K562 (cell line): ENCODE measurements around the gene MAD2L1BP. TPM values are rescaled to one million over a fixed set of nuclear protein-coding genes. Genes with fewer than 3 reads are reported as not detected.

Experiments used
- BCOR ChIP-seq: fragments of 450-650 bp; IDR thresholded peaks from 2 replicates; pipeline ENCODE4 v1.6.1; 2016
- CHAMP1 ChIP-seq: fragments of 450-650 bp; IDR thresholded peaks from 2 replicates; pipeline ENCODE4 v1.6.1; 2016; ENCODE audit warnings: mild to moderate bottlenecking
- DDX20 ChIP-seq: fragments of 450-650 bp; IDR thresholded peaks from 2 replicates; pipeline ENCODE4 v1.6.1; 2016; ENCODE audit warnings: missing genetic modification characterization, low read depth, mild to moderate bottlenecking, missing compliant biosample characterization, moderate library complexity
- DIDO1 ChIP-seq: fragments of 450-650 bp; IDR thresholded peaks from 2 replicates; pipeline ENCODE4 v1.6.1; 2016; ENCODE audit warnings: low read depth, missing biosample characterization, missing genetic modification characterization
- DMBX1 ChIP-seq: fragments of 250-450 bp; sonication (Bioruptor Pico); IDR thresholded peaks from 2 replicates; pipeline ENCODE4 v1.8.0; 2022; ENCODE audit warnings: inconsistent platforms, mild to moderate bottlenecking, moderate library complexity, borderline replicate concordance
- EGR1 ChIP-seq: fragments of 450-650 bp; conservative IDR thresholded peaks from 2 replicates; pipeline ENCODE4 v1.6.1; 2017; ENCODE audit warnings: mild to moderate bottlenecking
- ERF ChIP-seq: fragments of 450-650 bp; formaldehyde crosslinking; IDR thresholded peaks from 2 replicates; pipeline ENCODE4 v1.4.0; 2020; ENCODE audit warnings: mild to moderate bottlenecking, mixed read lengths
- KLF6 ChIP-seq: fragments of 250-450 bp; sonication (Bioruptor Pico); IDR thresholded peaks from 2 replicates; pipeline ENCODE4 v1.4.0; 2020; ENCODE audit warnings: mild to moderate bottlenecking, moderate library complexity, borderline replicate concordance
- LCOR ChIP-seq: sonication (generic); formaldehyde crosslinking; IDR thresholded peaks from 2 replicates; pipeline ENCODE4 v1.8.0; 2022; ENCODE audit warnings: mild to moderate bottlenecking, missing genetic modification reagents
- MEF2A ChIP-seq: IDR thresholded peaks from 2 replicates; pipeline ENCODE4 v1.6.1; 2011; ENCODE audit warnings: low read depth, mild to moderate bottlenecking, low read length, moderate library complexity; ENCODE audit not compliant: control insufficient read depth
- POLR2AphosphoS5 ChIP-seq: IDR thresholded peaks from 2 replicates; pipeline ENCODE4 v1.6.1; 2011; ENCODE audit warnings: mild to moderate bottlenecking, low read depth, low read length, moderate library complexity; ENCODE audit not compliant: control insufficient read depth, insufficient read depth
- PURB ChIP-seq: sonication (generic); formaldehyde crosslinking; IDR thresholded peaks from 2 replicates; pipeline ENCODE4 v1.9.0; 2021; ENCODE audit warnings: low read depth, mild to moderate bottlenecking, missing genetic modification reagents
- RBFOX2 ChIP-seq: fragments of 200-400 bp; formaldehyde crosslinking; IDR thresholded peaks from 2 replicates; pipeline ENCODE4 v1.6.1; 2017; ENCODE audit warnings: low read depth, mild to moderate bottlenecking, low read length, moderate library complexity
- SFPQ ChIP-seq: fragments of 200-400 bp; formaldehyde crosslinking; IDR thresholded peaks from 2 replicates; pipeline ENCODE4 v1.6.1; 2017; ENCODE audit warnings: mild to moderate bottlenecking, low read depth, low read length, moderate library complexity
- SMARCA5 ChIP-seq: fragments of 450-650 bp; IDR thresholded peaks from 2 replicates; pipeline ENCODE4 v1.6.1; 2016
- TAF1 ChIP-seq: IDR thresholded peaks from 2 replicates; pipeline ENCODE4 v1.6.1; 2011; ENCODE audit warnings: mild to moderate bottlenecking, low read length, moderate library complexity; ENCODE audit not compliant: insufficient read depth, control insufficient read depth, severe bottlenecking; ENCODE audit errors: extremely low read depth
- TGIF2 ChIP-seq: sonication (generic); formaldehyde crosslinking; IDR thresholded peaks from 2 replicates; pipeline ENCODE4 v1.8.1; 2022; ENCODE audit warnings: mild to moderate bottlenecking, missing genetic modification reagents, moderate library complexity
- ZC3H8 ChIP-seq: fragments of 450-650 bp; IDR thresholded peaks from 2 replicates; pipeline ENCODE4 v1.6.1; 2017
- ZNF197 ChIP-seq: fragments of 200-800 bp; sonication (Bioruptor generic); IDR thresholded peaks from 2 replicates; pipeline ENCODE4 v1.6.1; 2016; ENCODE audit warnings: low read depth, missing genetic modification characterization, missing compliant biosample characterization
- ZNF354B ChIP-seq: fragments of 250-450 bp; sonication (Bioruptor Pico); IDR thresholded peaks from 2 replicates; pipeline ENCODE4 v1.4.0; 2020
- ZNF740 ChIP-seq, 3 experiments: fragments of 200-800 bp in 1 of 3; sonication (Bioruptor generic) in 1 of 3; sonication (generic) in 1 of 3; formaldehyde crosslinking in 1 of 3; IDR thresholded peaks; 2 replicates each; pipeline versions ENCODE4 v1.6.1 to v1.8.0; 2016 to 2022; ENCODE audit warnings: mild to moderate bottlenecking in 2 of 3, missing compliant biosample characterization in 2 of 3, missing genetic modification characterization in 2 of 3, missing genetic modification reagents in 1 of 3
- ZNF780A ChIP-seq: fragments of 250-450 bp; sonication (Bioruptor Pico); IDR thresholded peaks from 2 replicates; pipeline ENCODE4 v1.5.0; 2021; ENCODE audit warnings: mild to moderate bottlenecking
- polyA plus RNA-seq, 8 experiments: library from polyadenylated mRNA; depleted of rRNA in 4 of 8; stranded (reverse) in 5 of 8; unstranded in 3 of 8; fragments of >200 nt; fragmentation: Nextera tagmentation in 2 of 8; fragmentation: Illumina TruSeq in 1 of 8; extraction: Ambion mirVana in 2 of 8; extraction: Trizol in 1 of 8; gene quantifications; 2 replicates each; pipeline versions ENCODE4 v1.2.1 to v1.2.3, GENCODE V29; 2011 to 2014; ENCODE audit warnings: inconsistent platforms in 1 of 8, missing spikeins in 1 of 8
- total RNA-seq, 7 experiments: library from RNA; depleted of rRNA in 6 of 7; stranded (reverse); fragments of >200 nt in 6 of 7; fragmentation: Illumina TruSeq in 2 of 7; extraction: Trizol in 2 of 7; gene quantifications; 2 replicates each; pipeline versions ENCODE4 v1.2.1 to v1.2.3, GENCODE V29; 2011 to 2021; ENCODE audit warnings: low replicate concordance in 1 of 7

MAD2L1BP gene
- total and polyA plus RNA-seq, 9 of the 15 experiments (the other 6 are each of a cell fraction or from before 2014, with no cell fraction given), result 69.7 to 321 (median 111) TPM

GRCh38 chr6:43627008-43627825 is 8.4 kb upstream of the MAD2L1BP start (continued):
- TF ChIP-seq SFPQ, result no peak
- peak; percentile 74 for TF ChIP-seq RBFOX2
- no peak for TF ChIP-seq EGR1
- TF ChIP-seq CHAMP1, result no peak
- TF ChIP-seq KLF6 (CRISPR knock-in tag), result peak; percentile 55; the same call in 1 of the 2 replicates
- TF ChIP-seq ZNF354B, result no peak; the same call in 1 of the 2 replicates
- TF ChIP-seq TAF1, result peak; percentile 86
- no peak for TF ChIP-seq ZNF780A (CRISPR knock-in tag)
- TF ChIP-seq TGIF2, result no peak
- peak; percentile 85; the same call in 1 of the 2 replicates for TF ChIP-seq ZNF197 (CRISPR knock-in tag)
- 0 out of 2 replicates have a peak, but pooled peaks have one; percentile 54 for TF ChIP-seq ZC3H8
- peak; percentile 93 for TF ChIP-seq DMBX1 (CRISPR knock-in tag)
- TF ChIP-seq DDX20 (tag), result peak; percentile 82
- TF ChIP-seq LCOR (CRISPR knock-in tag), result peak; percentile 64; the same call in 1 of the 2 replicates
- peak; percentile 10; the same call in 1 of the 2 replicates for TF ChIP-seq SMARCA5
- peak; percentile 56; the same call in 1 of the 2 replicates for TF ChIP-seq DIDO1 (tag)
- no peak for TF ChIP-seq ZNF740 (CRISPR knock-in tag; IDR thresholded peaks at IDR 0.05)
- peak in 1 of 2 experiments; percentile 87; a peak in 2 of 4 replicates for TF ChIP-seq ZNF740 (tag; IDR thresholded peaks at IDR 0.05)
- peak; percentile 94 for TF ChIP-seq POLR2AphosphoS5
- TF ChIP-seq PURB (CRISPR knock-in tag), result no peak
- TF ChIP-seq ERF (CRISPR knock-in tag), result no peak; the same call in 1 of the 2 replicates
- TF ChIP-seq BCOR, result no peak
- no peak for TF ChIP-seq MEF2A
